HepG2 (cell line): ENCODE results near the gene SNRPD3. TPM values are rescaled to one million over a fixed set of nuclear protein-coding genes. Genes with fewer than 3 reads are reported as not detected.

Experiments
- BRF2 ChIP-seq: sonication (generic); formaldehyde crosslinking; IDR thresholded peaks from 2 replicates; pipeline ENCODE4 v1.8.1; 2022; ENCODE audit warnings: mild to moderate bottlenecking, missing genetic modification reagents
- ERF ChIP-seq: IDR thresholded peaks from 2 replicates; pipeline ENCODE4 v1.6.1; 2018; ENCODE audit warnings: missing biosample characterization, missing genetic modification reagents
- KDM3A ChIP-seq: IDR thresholded peaks from 2 replicates; pipeline ENCODE4 v1.6.1; 2018; ENCODE audit warnings: low read depth, missing compliant biosample characterization
- KLF9 ChIP-seq: IDR thresholded peaks from 2 replicates; pipeline ENCODE4 v1.6.1; 2016; ENCODE audit warnings: low read depth
- MEF2D ChIP-seq: sonication (generic); formaldehyde crosslinking; IDR thresholded peaks from 2 replicates; pipeline ENCODE4 v1.5.1; 2020; ENCODE audit warnings: mild to moderate bottlenecking, missing genetic modification reagents
- PRDM10 ChIP-seq: sonication (generic); formaldehyde crosslinking; IDR thresholded peaks from 2 replicates; pipeline ENCODE4 v1.4.0; 2020; ENCODE audit warnings: low read depth, missing genetic modification reagents
- RCOR2 ChIP-seq: IDR thresholded peaks from 2 replicates; pipeline ENCODE4 v1.6.1; 2016; ENCODE audit warnings: missing biosample characterization, missing genetic modification reagents
- RFX5 ChIP-seq: IDR thresholded peaks from 2 replicates; pipeline ENCODE4 v1.6.1; 2011; ENCODE audit warnings: low read depth, low read length, improper control_type of control experiment
- ZC3H13 ChIP-seq: sonication (generic); formaldehyde crosslinking; IDR thresholded peaks from 2 replicates; pipeline ENCODE4 v1.8.1; 2023; ENCODE audit warnings: mild to moderate bottlenecking, missing genetic modification reagents, moderate library complexity
- ZNF615 ChIP-seq: sonication (generic); formaldehyde crosslinking; IDR thresholded peaks from 2 replicates; pipeline ENCODE4 v1.5.0; 2020; ENCODE audit warnings: mild to moderate bottlenecking, missing genetic modification reagents, borderline replicate concordance
- ZNF703 ChIP-seq: sonication (generic); formaldehyde crosslinking; IDR thresholded peaks from 2 replicates; pipeline ENCODE4 v1.5.1; 2020; ENCODE audit warnings: missing genetic modification reagents, mild to moderate bottlenecking, moderate library complexity, borderline replicate concordance
- polyA plus RNA-seq, 8 experiments: library from polyadenylated mRNA; depleted of rRNA in 3 of 8; stranded (reverse) in 7 of 8; unstranded in 1 of 8; fragments of >200 nt; fragmentation: Illumina TruSeq in 4 of 8; extraction: Trizol in 4 of 8; gene quantifications; 2 replicates each; pipeline versions ENCODE4 v1.2.1 to v1.2.3, GENCODE V29; 2011 to 2016; ENCODE audit warnings: low read depth in 4 of 8, missing spikeins in 1 of 8, mixed read lengths in 1 of 8; ENCODE audit not compliant: insufficient read depth in 1 of 8
- total RNA-seq, 5 experiments: library from RNA; depleted of rRNA; stranded (reverse); fragments of >200 nt; fragmentation: Illumina TruSeq; extraction: Trizol; gene quantifications; 2 replicates each; pipeline ENCODE4 v1.2.3, GENCODE V29; 2016; ENCODE audit warnings: low read depth in 1 of 5
- TF ChIP-seq, protein P1 (sequence below): sonication (generic); formaldehyde crosslinking; IDR thresholded peaks from one replicate; pipeline ENCODE4 v1.5.1; 2020; ENCODE audit warnings: mild to moderate bottlenecking, missing genetic modification reagents; ENCODE audit errors: not compliant biosample characterization
- TF ChIP-seq, protein P2 (sequence below): sonication (generic); formaldehyde crosslinking; conservative IDR thresholded peaks from 2 replicates; pipeline ENCODE4 v1.4.0; 2020; ENCODE audit warnings: missing genetic modification reagents

Gene SNRPD3
- total and polyA plus RNA-seq, 2 of the 13 experiments (the other 11 are each of a cell fraction or from before 2014, with no cell fraction given): 110 to 209 TPM

- TF ChIP-seq, protein P1, sequence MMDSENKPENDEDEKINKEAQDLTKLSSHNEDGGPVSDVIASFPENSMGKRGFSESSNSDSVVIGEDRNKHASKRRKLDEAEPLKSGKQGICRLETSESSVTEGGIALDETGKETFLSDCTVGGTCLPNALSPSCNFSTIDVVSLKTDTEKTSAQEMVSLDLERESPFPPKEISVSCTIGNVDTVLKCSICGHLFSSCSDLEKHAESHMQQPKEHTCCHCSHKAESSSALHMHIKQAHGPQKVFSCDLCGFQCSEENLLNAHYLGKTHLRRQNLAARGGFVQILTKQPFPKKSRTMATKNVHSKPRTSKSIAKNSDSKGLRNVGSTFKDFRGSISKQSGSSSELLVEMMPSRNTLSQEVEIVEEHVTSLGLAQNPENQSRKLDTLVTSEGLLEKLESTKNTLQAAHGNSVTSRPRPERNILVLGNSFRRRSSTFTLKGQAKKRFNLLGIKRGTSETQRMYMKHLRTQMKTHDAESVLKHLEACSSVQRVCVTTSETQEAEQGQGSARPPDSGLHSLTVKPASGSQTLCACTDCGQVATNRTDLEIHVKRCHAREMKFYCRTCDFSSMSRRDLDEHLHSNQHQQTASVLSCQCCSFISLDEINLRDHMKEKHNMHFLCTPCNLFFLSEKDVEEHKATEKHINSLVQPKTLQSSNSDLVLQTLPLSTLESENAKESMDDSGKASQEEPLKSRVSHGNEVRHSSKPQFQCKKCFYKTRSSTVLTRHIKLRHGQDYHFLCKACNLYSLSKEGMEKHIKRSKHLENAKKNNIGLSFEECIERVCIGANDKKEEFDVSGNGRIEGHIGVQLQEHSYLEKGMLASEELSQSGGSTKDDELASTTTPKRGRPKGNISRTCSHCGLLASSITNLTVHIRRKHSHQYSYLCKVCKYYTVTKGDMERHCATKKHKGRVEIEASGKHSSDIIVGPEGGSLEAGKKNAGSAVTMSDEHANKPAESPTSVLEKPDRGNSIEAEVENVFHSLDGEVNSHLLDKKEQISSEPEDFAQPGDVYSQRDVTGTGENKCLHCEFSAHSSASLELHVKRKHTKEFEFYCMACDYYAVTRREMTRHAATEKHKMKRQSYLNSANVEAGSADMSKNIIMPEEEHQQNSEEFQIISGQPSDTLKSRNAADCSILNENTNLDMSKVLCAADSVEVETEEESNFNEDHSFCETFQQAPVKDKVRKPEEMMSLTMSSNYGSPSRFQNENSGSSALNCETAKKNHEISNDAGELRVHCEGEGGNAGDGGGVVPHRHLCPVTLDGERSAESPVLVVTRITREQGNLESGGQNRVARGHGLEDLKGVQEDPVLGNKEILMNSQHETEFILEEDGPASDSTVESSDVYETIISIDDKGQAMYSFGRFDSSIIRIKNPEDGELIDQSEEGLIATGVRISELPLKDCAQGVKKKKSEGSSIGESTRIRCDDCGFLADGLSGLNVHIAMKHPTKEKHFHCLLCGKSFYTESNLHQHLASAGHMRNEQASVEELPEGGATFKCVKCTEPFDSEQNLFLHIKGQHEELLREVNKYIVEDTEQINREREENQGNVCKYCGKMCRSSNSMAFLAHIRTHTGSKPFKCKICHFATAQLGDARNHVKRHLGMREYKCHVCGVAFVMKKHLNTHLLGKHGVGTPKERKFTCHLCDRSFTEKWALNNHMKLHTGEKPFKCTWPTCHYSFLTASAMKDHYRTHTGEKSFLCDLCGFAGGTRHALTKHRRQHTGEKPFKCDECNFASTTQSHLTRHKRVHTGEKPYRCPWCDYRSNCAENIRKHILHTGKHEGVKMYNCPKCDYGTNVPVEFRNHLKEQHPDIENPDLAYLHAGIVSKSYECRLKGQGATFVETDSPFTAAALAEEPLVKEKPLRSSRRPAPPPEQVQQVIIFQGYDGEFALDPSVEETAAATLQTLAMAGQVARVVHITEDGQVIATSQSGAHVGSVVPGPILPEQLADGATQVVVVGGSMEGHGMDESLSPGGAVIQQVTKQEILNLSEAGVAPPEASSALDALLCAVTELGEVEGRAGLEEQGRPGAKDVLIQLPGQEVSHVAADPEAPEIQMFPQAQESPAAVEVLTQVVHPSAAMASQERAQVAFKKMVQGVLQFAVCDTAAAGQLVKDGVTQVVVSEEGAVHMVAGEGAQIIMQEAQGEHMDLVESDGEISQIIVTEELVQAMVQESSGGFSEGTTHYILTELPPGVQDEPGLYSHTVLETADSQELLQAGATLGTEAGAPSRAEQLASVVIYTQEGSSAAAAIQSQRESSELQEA (CRISPR knock-in tag): no peak
- TF ChIP-seq KDM3A (peak; percentile 64; the same call in 1 of the 2 replicates), ZNF703 (no peak), ZC3H13 (CRISPR knock-in tag) (no peak), BRF2 (CRISPR knock-in tag) (peak; percentile 37; the same call in 1 of the 2 replicates), MEF2D (CRISPR knock-in tag) (peak; percentile 46; the same call in 1 of the 2 replicates), ERF (CRISPR knock-in tag) (peak; percentile 89), RCOR2 (CRISPR knock-in tag) (peak; percentile 96), RFX5 (no peak), PRDM10 (CRISPR knock-in tag) (0 out of 2 replicates have a peak, but pooled peaks have one; percentile 24), ZNF615 (no peak), KLF9 (CRISPR knock-in tag) (no peak; the same call in 1 of the 2 replicates)
- TF ChIP-seq, protein P2, sequence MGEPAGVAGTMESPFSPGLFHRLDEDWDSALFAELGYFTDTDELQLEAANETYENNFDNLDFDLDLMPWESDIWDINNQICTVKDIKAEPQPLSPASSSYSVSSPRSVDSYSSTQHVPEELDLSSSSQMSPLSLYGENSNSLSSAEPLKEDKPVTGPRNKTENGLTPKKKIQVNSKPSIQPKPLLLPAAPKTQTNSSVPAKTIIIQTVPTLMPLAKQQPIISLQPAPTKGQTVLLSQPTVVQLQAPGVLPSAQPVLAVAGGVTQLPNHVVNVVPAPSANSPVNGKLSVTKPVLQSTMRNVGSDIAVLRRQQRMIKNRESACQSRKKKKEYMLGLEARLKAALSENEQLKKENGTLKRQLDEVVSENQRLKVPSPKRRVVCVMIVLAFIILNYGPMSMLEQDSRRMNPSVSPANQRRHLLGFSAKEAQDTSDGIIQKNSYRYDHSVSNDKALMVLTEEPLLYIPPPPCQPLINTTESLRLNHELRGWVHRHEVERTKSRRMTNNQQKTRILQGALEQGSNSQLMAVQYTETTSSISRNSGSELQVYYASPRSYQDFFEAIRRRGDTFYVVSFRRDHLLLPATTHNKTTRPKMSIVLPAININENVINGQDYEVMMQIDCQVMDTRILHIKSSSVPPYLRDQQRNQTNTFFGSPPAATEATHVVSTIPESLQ (CRISPR knock-in tag): no peak
These were observed 22.8 kb downstream of the SNRPD3 start (continued) for GRCh38 chr22:24578355-24579257.
